Stimulated activated CD8-positive, alpha-beta memory T cell treated with anti-CD3 and anti-CD28 coated beads, Interleukin-7, amount 100 ng/mL, for 1 hour (primary cell): Measurements from ENCODE around the gene IL17D.
"Not testable (repeated sequence)": the region's sequence is repeated elsewhere in the genome, so short reads cannot be mapped to it uniquely, and the experiment has no call there.

Experiments used
- DNase-seq, 2 donors: peaks; one replicate each; pipeline ENCODE4 v3.0.0-alpha.2; 2020; ENCODE audit warnings: low read depth in 2 of 2

IL17D gene

GRCh38 chr13:20702915-20703779 is at the start of gene IL17D:
Gene IL17D (plus strand): TSS chr13:20703699. CDS start chr13:20704002, 303 bp downstream.
- peak in 1 of 2 donors; percentile 21 for DNase-seq

- no peak for DNase-seq
These were observed 49.3 kb upstream of the IL17D start for GRCh38 chr13:20654156-20654555.

GRCh38 chr13:20658451-20659040 is 45.0 kb upstream of the IL17D start:
- no peak for DNase-seq

- DNase-seq = no peak
These were observed 39.1 kb upstream of the IL17D start for GRCh38 chr13:20664351-20664750.

GRCh38 chr13:20666948-20667347 is 36.6 kb upstream of the IL17D start:
- no peak for DNase-seq

GRCh38 chr13:20667857-20668437 is 35.6 kb upstream of the IL17D start:
- DNase-seq = no peak

GRCh38 chr13:20669162-20669561 is 34.3 kb upstream of the IL17D start:
- no peak for DNase-seq

GRCh38 chr13:20671789-20672188 is 31.7 kb upstream of the IL17D start:
- no peak for DNase-seq

GRCh38 chr13:20672772-20673171 is 30.7 kb upstream of the IL17D start:
- no peak for DNase-seq

GRCh38 chr13:20673715-20674114 is 29.8 kb upstream of the IL17D start:
- DNase-seq = no peak

- DNase-seq = no peak
These were observed 27.3 kb upstream of the IL17D start for GRCh38 chr13:20676213-20676612.

- DNase-seq = not testable (repeated sequence)
These were observed 24.9 kb upstream of the IL17D start for GRCh38 chr13:20678606-20679005.

- no peak for DNase-seq
These were observed 23.6 kb upstream of the IL17D start for GRCh38 chr13:20679879-20680278.

- DNase-seq = no peak
These were observed 23.0 kb upstream of the IL17D start for GRCh38 chr13:20680416-20681080.

- not testable (repeated sequence) for DNase-seq
These were observed 22.0 kb upstream of the IL17D start for GRCh38 chr13:20681481-20681880.

- no peak for DNase-seq
These were observed 21.4 kb upstream of the IL17D start for GRCh38 chr13:20682061-20682460.

GRCh38 chr13:20684041-20684440 is 19.5 kb upstream of the IL17D start:
- DNase-seq = no peak

GRCh38 chr13:20684546-20684945 is 19.0 kb upstream of the IL17D start:
- no peak for DNase-seq

GRCh38 chr13:20685092-20685491 is 18.4 kb upstream of the IL17D start:
- no peak for DNase-seq

- no peak for DNase-seq
These were observed 17.3 kb upstream of the IL17D start for GRCh38 chr13:20686167-20686566.

- DNase-seq = no peak
These were observed 16.5 kb upstream of the IL17D start for GRCh38 chr13:20686863-20687579.

GRCh38 chr13:20689291-20689690 is 14.2 kb upstream of the IL17D start:
- no peak for DNase-seq
